T follicular helper cell (primary cell): ENCODE measurements around the gene TRIM13.

ENCODE experiments used
- DNase-seq: peaks from one replicate; pipeline ENCODE4 v3.0.0-alpha.2; 2020; ENCODE audit warnings: low read depth

TRIM13 gene

GRCh38 chr13:50065712-50066111, 68.9 kb downstream of the TRIM13 start:
- no peak for DNase-seq
